ENCODE measurements around the gene PGM1.

The PGM1 gene

DNA sequence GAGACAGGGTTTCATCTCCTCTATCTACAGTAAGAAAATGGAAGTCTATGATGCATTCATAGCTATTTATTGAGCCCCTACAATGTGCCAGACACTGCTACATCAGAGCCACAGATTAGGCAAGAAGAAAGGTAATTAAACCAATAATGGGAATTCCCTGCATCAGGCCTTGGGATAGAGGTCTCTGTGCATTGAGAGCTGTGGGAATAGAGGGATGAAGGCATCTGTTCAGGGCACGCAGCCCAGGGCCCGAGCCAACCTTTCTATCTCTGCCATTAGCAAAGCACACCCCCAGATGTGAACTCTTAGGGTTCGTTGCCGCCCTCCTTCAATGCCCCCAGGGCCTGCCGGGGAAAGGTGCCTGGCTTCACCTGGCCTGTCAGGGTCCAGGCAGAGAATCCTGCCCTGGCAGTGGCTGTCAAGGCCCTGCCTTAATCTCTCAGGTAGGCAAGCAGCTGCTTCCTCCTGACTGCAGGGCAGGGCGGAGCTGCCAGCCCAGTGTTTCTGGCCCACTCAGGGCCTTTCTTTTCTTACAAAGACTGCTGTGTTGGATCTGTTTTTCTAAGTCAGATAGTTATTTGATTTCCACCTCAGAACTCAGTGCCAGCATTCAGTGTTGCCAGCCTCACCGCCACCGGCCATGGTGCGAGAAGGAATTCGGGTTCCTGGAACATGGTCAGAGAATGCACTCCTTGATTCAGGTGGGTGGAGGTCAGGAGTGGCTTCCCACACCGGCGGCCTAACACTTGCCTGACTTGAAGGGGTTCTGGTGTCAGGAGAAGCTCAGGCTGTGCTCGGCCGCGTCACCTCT is 76.1 kb downstream of the PGM1 start:
- no peak for DNase-seq

DNA sequence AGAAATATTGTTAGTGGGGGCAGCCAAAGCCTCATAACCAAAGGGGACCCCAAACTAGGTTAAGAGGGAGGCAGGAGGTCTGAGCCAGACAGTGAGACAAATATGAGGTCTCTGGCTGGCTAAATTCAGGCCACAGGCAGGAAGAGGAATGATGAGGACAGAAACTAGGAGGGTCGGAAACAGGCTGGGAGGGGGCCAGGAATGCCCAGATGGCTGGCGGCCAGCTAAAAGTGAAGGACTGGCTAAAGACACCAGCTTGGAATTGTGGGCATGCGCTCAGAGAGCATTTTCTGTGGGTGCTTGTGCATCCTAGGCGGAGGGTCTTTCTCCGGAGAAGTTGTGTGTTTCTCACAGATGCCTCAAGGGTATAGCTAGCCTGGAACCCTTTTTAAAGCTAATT is 77.0 kb downstream of the PGM1 start:
- DNase-seq: no peak

DNA sequence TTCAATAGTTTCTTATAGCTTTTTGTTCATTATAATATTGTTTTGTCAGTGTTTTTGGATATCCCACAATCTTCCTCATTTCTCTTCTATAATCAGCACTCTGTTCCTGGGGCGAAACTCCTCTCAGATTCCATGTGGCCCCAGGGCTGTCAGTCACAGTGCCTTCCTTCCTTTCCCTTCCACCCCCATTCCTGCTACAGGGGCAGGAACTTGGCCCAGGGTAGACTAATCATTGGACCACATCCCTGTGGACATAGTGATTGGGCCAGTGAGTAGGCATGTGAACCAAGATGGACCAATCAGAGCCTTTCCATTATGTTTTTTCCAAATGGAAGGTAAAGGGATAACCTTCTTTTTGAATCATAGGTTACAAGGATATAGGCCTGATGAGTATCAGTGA is 78.3 kb downstream of the PGM1 start:
- DNase-seq: no peak

DNA sequence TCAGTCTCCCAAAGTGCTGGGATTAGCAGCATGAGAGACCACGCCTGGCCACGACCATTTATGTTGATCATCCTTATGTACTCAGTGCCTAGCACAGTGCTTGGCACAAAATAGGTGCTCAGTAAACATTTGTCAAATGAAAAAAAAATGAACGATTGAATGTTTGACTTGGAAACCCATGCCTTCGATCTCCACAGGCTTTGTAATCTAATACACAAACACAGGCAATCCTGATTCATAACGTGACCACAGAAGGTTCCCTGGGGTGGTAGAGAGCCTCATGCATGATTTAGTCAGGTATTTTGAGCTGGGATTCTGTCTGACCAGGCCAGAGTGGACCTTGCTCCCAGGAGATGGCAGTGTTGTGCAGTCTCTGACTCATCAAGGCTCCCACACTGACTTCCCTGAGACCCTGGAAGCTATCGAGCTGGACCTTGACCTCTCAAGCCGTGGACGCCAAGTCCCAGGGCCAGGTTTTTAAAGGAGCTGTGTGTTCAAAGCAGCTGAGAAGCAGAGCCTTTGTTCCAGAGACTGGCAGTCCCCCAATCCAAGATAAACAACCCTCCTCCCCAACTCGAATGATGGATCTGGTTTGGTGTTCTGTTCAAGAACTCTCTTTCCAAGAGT is 81.1 kb downstream of the PGM1 start:
- no peak for DNase-seq

- DNase-seq: no peak
These were observed 81.7 kb downstream of the PGM1 start for GRCh38 chr1:63674865-63675419.

DNA sequence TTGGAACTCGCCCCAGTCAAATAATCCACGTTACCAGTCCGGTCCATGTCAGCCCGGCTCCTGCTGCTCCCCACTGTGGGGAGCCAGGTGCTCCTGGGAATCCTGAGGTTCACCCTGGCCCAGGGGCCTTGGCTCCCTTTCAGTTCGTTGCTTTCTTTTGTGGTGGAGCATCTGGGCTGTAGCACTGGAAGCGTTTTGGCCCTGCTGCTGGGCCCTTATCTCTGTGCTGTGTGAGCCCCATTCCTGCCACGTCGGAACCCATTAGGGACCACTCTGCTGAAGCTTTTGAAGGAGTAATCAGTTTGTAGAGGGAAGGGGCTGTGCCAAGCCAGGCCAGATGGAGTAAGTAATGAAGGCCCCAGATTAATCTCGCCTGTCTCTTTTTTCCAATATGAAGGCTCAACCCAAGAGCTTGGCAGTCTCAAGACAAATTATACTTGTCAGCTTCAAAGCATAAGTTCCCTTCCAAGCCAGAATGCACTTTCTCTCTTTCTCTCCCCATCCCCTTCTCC is 82.3 kb downstream of the PGM1 start:
- DNase-seq: no peak

GRCh38 chr1:63677497-63677896 is 84.3 kb downstream of the PGM1 start:
- DNase-seq: no peak

DNA sequence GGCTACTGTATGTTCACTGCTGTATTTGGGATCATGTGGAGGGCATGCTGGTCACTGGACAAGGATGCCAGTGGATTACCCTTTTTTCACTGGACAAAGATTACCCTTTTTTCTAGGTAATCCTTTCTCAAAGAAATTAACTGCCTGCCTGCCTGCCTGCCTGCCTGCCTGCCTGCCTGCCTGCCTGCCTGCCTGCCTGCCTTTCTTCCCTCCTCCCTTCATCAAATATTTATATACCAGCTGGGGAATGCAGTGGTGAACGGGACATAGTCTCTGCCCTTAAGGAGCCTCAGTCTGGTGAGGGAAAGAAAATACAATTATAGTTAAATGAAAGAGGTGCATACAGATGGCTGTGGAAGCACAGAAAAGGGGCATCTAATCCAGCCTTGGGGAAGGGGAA is 85.0 kb downstream of the PGM1 start:
- no peak for DNase-seq

DNA sequence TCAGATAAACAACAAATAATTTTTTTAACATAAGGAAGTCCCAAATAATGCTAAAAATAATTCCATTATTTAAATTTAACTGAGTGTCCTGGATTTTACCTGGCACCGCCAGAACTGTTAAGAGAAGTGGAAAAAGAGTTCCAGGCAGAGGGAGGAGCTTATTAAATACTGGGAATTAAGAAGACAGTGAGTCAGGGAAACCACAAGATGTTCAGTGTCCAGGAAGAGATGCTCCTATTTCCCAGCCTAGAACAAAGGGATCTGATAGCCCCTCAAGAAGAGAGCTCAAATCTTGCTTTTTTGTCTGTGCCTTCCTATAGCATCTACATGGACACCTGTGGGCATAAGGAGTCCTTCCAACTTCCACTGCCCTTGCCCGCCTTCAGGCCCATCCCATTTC is 85.9 kb downstream of the PGM1 start:
- DNase-seq: no peak

GRCh38 chr1:63679589-63679988 is 86.4 kb downstream of the PGM1 start:
- no peak for DNase-seq

DNA sequence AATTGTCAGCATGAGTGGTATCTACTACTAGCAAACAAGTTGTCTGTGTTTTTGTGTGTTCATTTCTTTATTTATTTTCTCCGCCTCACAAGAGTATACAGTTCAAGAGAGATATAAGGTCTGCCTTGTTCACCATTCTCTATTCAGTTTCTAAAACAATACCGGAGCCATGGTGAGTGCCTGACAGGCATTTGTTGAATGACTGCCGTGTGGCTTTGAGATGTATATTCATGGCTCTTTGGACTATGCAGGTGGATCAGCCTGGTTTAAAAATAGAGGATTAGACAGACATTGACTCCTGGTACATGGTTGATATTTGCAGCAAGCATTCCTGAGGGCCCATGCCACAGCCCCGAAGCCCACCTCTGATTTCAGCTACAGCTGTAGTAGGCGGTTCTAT is 89.7 kb downstream of the PGM1 start:
- DNase-seq: no peak

DNA sequence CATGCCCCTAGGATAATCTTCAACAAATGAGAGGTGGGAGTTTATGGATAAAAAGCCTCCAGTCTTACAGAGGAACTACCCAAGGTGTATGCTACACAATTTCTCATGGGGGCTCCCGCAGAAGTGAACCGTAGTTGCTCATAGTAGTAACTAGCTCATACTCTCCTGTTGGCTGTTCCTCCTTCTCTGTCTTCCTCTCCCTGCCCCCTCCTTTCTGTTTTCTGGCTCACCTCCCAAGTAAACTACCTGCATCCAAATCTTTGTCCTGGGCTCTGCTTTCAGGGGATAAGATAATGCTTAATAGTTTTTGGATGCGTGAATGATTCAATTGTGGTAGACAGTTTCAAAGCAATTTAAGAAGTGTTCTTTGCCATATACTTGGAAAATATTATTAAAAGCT is 90.5 kb downstream of the PGM1 start:
- DNase-seq: no peak

- no peak for DNase-seq
These were observed 93.5 kb downstream of the PGM1 start for GRCh38 chr1:63686696-63687095.

GRCh38 chr1:63688302-63688890 is 95.2 kb downstream of the PGM1 start:
- no peak for DNase-seq

DNA sequence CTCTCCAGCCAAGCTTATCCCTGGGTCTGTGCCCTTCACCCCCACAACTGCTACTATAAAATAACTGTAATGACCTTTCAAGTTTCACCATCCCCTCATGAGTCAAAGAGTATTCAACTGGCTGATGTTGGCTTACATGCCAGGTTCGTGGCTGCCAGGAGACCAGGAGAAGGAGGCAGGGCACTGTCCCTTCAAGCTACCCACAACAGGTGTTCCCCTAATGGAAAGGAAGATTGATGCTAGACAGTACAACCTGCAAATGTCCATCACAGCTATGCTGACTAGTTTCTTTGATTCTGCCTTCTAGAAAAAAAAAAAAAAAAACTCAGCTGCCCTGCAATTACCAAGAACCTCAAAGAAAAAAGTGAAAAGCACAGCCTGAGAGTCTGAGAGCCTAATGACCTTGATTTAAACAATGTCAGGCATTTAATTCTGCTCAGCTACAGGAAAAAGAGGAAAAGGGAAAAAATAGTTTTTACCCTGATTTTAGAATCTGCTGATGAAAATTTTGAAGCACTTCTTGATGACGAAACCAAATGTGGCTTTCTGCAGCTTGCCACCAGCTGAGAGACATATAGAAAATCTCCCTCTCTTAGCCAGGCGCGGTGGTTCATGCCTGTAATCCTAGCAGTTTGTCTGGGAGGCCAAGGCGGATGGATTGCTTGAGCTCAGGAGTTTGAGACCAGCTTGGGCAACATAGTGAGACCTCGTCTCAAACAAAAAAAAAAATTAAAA is 97.9 kb downstream of the PGM1 start:
- no peak for DNase-seq

GRCh38 chr1:63691701-63692425 is 98.7 kb downstream of the PGM1 start:
- peak; percentile 3 for DNase-seq

DNA sequence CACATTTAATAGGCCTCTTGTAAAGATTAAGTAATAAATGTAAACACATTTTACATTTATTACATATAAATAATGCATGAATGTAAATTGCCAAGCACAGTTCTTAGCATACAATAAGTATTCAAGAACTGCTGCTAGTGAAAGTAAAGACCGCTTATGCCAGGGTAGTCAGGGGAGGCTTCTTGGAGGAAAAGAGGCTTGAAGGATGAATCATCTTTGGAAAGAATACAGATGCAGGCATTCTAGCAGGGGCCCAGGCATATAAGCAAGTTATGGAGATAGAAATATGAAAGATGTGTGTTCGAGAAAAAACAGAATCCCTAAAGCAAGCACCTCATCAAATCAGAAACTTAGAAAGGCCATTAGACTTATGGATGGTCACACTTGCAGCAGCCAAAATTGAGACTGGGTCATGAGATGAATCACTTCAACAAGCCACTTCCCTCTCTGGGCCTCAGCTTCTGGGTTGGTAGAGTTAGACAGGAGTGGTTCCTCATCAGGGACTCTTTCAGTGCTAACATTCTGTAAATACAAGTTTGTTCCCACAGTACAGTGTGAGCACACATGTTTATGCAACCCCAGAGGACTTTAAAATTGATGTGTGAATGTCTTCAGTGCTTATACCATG is 100.8 kb downstream of the PGM1 start:
- no peak for DNase-seq

- DNase-seq: no peak
These were observed 105.0 kb downstream of the PGM1 start for GRCh38 chr1:63698001-63698838.

- no peak for DNase-seq
These were observed 108.0 kb downstream of the PGM1 start for GRCh38 chr1:63701187-63701586.

- DNase-seq: no peak
These were observed 110.5 kb downstream of the PGM1 start for GRCh38 chr1:63703701-63704107.

GRCh38 chr1:63704443-63704842 is 111.2 kb downstream of the PGM1 start:
- DNase-seq: no peak
